EH (cell line): Measurements from ENCODE around the gene AHI1.
A peak's percentile ranks its signal among the peaks of the same experiment; 100 is the strongest.

ENCODE experiments used
- DNase-seq: peaks from one replicate; pipeline ENCODE4 v3.0.0-alpha.2; 2015; ENCODE audit warnings: low read depth

The AHI1 gene

GRCh38 chr6:135295085-135295484 lies 202.5 kb downstream of the AHI1 start:
- no peak for DNase-seq

DNA sequence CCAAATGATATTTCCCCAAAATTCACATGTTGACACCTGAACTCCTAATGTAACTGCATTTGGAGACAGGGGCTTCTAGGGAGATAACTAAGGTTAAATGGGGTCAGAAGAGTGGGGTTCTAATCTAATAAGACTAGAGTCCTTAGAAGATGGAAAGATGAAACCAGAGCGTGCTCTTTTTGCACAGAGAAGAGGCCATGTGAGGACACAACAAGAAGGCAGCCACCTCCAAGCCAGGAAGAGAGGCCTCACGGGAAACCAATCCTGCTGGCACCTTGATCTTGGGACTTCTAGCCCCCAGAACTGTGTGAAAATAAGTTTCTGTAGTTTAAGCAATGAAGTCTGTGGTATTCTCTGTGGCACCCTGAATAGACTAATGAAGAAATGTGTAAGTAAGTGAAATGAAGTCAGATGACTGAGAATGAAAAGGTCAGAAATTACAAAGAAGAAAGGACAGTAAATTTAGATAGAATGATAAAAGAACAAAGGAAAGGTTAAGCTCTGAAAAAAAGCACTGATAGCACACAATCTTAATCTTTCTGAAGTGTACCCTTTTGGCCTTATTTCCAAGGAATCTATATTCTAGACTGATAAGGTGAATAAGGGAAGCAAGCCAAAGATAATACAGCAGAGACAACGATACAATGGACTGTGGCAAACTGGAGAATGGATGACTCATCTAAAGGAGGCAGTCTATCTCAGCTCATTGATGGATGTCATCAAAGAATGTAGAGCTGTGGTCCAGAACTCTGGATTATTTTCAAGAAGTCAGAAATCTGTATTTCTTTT lies 206.1 kb downstream of the AHI1 start:
- DNase-seq = peak; percentile 34

DNA sequence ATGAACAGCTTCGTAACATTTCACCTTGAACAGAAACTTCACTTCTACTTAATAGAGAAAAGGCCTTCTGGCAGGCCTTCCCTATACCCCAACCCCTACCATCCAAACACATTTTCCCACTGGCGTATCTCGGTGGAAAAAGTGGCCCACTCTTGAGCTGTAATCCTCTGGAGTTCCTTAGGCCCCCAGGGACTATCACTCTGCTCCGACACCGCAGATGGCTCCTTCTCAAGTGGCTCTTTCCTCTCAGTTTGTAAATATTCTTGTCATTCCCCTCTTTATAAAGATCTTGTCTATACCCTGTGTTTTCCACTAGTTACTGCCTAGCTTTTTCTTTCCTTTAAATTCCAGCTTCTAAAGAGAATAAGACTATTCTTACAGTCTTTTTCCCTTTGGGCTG lies 207.7 kb downstream of the AHI1 start:
- DNase-seq = no peak

GRCh38 chr6:135286962-135287538 lies 210.5 kb downstream of the AHI1 start:
- no peak for DNase-seq

GRCh38 chr6:135285165-135285564 lies 212.4 kb downstream of the AHI1 start:
- no peak for DNase-seq

GRCh38 chr6:135283926-135284325 lies 213.6 kb downstream of the AHI1 start:
- no peak for DNase-seq

GRCh38 chr6:135282395-135282794 lies 215.1 kb downstream of the AHI1 start:
- DNase-seq = no peak

DNA sequence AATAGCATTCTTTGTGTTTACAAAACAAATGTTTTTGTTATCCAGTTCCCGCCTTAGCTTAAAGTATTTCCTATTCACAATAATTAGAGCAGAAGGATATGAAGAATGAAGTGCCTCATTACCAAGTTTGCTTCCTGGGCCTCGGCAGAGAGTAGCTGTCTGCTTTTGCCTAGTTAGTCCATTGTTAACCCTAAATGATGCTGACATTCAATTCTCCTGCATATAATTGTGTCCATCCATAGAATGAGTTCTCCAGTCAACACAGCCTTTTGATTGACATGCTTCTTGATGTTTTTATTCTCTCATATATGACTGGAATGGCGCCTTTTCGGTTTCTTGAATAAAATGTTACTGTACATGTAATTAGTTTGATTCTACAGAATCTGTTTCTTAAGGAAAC lies 215.6 kb downstream of the AHI1 start:
- DNase-seq = no peak

DNA sequence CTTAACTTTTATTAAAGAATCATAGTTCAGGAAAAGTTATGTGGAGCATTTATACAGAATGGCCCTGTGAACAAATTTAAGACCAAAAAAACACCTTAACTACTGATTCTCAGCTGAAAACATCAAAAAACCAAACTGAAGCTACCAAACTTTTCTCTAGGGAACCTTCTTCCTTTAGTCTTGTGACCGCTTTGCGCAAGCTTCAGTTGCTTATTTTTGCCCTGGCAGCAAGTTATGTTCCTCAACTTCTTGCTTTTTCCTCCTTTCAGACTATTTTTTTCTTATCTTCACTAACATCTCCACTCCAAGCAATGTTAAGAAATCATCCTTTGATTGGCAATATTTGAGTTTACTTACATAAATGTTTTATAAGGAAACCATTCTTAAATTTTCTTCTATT lies 216.3 kb downstream of the AHI1 start:
- no peak for DNase-seq

- peak; percentile 57 for DNase-seq
These were observed 217.0 kb downstream of the AHI1 start for GRCh38 chr6:135280375-135281136.

GRCh38 chr6:135277422-135277821 lies 220.1 kb downstream of the AHI1 start:
- no peak for DNase-seq

DNA sequence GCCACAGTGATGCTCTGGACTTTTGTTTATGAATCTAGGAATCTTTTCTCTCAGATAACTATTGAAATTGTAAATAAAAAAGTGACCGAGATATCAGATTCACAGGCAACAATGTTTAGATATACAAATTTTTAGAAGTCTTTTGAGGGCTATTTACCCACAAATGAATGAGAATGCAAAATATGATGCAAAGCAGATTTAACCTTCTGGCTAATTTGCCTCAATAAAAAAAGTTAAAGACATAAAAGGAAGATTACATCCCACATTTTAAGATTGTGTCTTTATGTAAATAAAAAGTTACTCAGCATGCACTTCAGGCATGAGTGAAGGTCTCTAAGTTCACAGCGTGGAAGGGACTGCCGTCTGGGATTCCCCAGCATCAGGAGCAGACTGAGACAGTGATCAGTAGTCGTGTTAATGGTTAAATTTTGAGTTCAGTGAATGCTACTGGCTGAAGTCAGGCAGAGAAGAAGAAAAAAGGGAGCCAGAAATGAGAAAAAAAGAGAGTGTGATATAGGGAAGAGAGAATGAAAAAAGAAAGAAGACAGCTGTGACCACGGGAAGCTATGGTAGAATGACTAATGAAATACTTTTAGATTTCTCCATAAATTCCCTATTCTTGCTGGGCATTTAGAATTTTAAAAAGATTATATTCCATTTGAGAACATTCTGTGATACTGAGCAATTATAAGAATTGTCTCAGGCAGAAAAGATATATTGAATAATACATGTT lies 222.8 kb downstream of the AHI1 start:
- peak; percentile 43 for DNase-seq

DNA sequence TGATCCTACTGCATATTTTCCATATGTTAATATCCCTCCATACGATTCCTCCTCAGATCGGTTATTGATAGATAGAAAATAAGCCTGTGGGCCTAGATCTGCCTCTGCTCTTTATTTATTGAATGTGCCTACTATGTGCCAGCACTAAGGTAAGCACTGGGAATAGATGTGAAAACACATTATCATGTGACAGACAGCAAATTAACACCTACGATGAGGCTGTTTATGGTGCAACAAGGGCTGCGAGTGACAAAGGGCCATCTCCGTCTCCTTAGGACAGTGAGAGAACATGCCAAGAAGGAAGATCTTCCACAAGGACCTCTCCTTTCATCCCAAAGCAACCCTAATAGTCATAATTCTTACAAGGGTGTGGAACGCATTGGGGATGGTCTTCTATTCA lies 225.9 kb downstream of the AHI1 start:
- no peak for DNase-seq

- DNase-seq = no peak
These were observed 226.6 kb downstream of the AHI1 start for GRCh38 chr6:135270676-135271536.

DNA sequence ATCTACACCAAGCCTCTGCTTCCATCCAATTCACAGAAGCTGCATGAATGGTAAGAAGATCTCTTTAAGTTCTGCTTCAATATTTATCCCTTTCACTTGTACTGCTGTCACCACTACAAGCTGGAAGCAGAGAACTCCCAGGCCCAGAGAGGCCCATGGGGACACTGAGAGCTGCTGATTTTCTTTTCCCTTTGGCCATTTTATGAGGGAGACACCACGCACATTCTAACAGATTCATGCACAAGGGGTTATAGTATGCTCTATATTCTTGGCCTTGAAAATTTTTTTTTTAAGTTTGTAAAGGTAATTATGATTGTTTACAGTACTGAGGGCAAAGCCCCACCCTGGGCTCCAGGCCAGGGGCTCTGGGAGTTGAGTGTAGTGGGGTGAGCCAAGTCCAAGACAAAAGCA lies 228.1 kb downstream of the AHI1 start:
- no peak for DNase-seq

DNA sequence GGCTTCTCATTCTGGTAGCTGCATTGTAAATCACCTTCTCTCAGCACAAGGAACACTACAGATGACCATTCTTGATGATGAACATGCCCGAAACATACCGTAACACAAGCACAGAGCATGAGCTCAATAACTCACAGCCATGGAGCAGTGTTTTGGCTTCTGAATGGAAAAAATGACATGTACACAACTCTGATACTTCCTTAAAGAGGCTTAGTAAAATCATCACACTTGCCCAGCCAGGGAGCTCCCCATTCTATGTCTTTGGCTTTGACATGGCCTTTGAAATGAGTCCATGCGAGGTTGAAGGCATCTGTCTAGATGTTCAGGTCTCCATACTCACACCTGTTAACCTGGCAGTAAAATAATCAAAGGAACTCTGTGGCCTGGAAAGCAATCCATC lies 228.8 kb downstream of the AHI1 start:
- DNase-seq = no peak

- no peak for DNase-seq
These were observed 229.3 kb downstream of the AHI1 start for GRCh38 chr6:135268263-135268662.

GRCh38 chr6:135267085-135267484 lies 230.5 kb downstream of the AHI1 start:
- no peak for DNase-seq

GRCh38 chr6:135266675-135267074 lies 230.9 kb downstream of the AHI1 start:
- DNase-seq = no peak

DNA sequence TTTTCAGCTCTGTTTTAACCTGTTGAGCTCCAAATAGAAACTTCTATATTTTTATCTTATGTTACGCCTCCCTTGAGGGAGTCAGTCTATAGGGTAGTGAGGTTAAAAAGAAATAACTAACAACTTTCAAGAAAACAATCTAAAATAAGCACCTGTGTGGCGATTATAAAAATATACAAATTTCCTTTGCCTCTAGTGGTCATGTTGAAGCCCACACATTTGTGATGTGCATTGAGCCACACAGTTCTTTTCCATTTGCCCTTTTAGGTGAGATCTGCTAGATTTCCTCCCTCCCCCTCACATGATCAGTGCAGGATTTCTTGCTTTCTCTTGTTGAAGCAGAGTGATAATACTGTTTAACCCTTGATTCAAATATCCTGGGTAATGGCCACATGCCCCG lies 232.3 kb downstream of the AHI1 start:
- no peak for DNase-seq
